Measurements from ENCODE around the gene MT1B. TPM values are rescaled to one million over a fixed set of nuclear protein-coding genes. Genes with fewer than 3 reads are reported as not detected.

MT1B gene
- polyA plus RNA-seq, 1 donor from 2014 or later, result not detected

DNA sequence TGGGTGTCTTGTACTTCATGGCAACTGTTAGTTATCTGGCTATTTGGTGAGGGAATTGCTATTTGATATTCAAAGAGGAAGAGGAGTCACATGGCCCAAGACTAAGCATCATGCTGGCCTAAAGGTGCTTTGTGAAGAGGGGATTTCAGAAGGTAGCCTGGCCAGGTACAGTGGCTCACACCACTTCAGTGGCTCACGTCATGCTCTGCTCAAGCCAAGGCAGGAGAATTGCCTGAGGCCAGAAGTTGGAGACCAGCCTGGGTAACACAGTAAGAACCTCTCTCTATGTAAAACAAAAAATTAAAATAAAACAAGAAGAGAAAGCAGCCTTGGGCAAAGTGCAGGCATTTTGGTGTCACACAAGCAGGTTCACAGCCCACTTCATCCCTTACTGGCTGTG, 6.4 kb upstream of the MT1B start:
- H3K9me2 ChIP-seq (ENCODE audit: insufficient read depth, low read length), result no peaks in the 10 kb centered on the region
- H3K36me3 ChIP-seq (ENCODE audit: insufficient read depth, low read length), result no peaks in the 10 kb centered on the region
- H3F3A ChIP-seq (ENCODE audit: insufficient read depth, low read length, poor library complexity, severe bottlenecking), result no peaks in the 10 kb centered on the region
- no peaks in the 10 kb centered on the region for H4K20me1 ChIP-seq (ENCODE audit: insufficient read depth)
- TF ChIP-seq POLR2AphosphoS5 (IDR thresholded peaks at IDR 0.05), result no peak
- TF ChIP-seq MXI1 (conservative IDR thresholded peaks at IDR 0.05; ENCODE audit: poor library complexity, severe bottlenecking), result no peak
- no peak for TF ChIP-seq SMC3 (conservative IDR thresholded peaks at IDR 0.05; ENCODE audit: poor library complexity)
- TF ChIP-seq, protein P1, sequence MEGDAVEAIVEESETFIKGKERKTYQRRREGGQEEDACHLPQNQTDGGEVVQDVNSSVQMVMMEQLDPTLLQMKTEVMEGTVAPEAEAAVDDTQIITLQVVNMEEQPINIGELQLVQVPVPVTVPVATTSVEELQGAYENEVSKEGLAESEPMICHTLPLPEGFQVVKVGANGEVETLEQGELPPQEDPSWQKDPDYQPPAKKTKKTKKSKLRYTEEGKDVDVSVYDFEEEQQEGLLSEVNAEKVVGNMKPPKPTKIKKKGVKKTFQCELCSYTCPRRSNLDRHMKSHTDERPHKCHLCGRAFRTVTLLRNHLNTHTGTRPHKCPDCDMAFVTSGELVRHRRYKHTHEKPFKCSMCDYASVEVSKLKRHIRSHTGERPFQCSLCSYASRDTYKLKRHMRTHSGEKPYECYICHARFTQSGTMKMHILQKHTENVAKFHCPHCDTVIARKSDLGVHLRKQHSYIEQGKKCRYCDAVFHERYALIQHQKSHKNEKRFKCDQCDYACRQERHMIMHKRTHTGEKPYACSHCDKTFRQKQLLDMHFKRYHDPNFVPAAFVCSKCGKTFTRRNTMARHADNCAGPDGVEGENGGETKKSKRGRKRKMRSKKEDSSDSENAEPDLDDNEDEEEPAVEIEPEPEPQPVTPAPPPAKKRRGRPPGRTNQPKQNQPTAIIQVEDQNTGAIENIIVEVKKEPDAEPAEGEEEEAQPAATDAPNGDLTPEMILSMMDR (IDR thresholded peaks at IDR 0.05; ENCODE audit: poor library complexity, severe bottlenecking), result no peak
- TF ChIP-seq, protein P2, sequence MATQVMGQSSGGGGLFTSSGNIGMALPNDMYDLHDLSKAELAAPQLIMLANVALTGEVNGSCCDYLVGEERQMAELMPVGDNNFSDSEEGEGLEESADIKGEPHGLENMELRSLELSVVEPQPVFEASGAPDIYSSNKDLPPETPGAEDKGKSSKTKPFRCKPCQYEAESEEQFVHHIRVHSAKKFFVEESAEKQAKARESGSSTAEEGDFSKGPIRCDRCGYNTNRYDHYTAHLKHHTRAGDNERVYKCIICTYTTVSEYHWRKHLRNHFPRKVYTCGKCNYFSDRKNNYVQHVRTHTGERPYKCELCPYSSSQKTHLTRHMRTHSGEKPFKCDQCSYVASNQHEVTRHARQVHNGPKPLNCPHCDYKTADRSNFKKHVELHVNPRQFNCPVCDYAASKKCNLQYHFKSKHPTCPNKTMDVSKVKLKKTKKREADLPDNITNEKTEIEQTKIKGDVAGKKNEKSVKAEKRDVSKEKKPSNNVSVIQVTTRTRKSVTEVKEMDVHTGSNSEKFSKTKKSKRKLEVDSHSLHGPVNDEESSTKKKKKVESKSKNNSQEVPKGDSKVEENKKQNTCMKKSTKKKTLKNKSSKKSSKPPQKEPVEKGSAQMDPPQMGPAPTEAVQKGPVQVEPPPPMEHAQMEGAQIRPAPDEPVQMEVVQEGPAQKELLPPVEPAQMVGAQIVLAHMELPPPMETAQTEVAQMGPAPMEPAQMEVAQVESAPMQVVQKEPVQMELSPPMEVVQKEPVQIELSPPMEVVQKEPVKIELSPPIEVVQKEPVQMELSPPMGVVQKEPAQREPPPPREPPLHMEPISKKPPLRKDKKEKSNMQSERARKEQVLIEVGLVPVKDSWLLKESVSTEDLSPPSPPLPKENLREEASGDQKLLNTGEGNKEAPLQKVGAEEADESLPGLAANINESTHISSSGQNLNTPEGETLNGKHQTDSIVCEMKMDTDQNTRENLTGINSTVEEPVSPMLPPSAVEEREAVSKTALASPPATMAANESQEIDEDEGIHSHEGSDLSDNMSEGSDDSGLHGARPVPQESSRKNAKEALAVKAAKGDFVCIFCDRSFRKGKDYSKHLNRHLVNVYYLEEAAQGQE (IDR thresholded peaks at IDR 0.05; ENCODE audit: borderline replicate concordance), result no peak
- H3K4me3 ChIP-seq (ENCODE audit: low read length), result no peak overlapping the region
- H3K9ac ChIP-seq (ENCODE audit: low read length), result no peak overlapping the region
- no peak overlapping the region for H3K4me2 ChIP-seq (ENCODE audit: low read length)
- H3K79me2 ChIP-seq (replicated peaks; ENCODE audit: insufficient read depth, low read length), result no peaks in the 10 kb centered on the region
- H2AFZ ChIP-seq (ENCODE audit: low read depth, low read length), result no peak overlapping the region
- H3K27me3 ChIP-seq (ENCODE audit: insufficient read depth, low read depth, low read length), result peaks cover 91% of the 10 kb centered on the region
- H3K9me3 ChIP-seq (ENCODE audit: low read length), result no peaks in the 10 kb centered on the region
- H3K27ac ChIP-seq (ENCODE audit: low read length), result no peak overlapping the region

DNA sequence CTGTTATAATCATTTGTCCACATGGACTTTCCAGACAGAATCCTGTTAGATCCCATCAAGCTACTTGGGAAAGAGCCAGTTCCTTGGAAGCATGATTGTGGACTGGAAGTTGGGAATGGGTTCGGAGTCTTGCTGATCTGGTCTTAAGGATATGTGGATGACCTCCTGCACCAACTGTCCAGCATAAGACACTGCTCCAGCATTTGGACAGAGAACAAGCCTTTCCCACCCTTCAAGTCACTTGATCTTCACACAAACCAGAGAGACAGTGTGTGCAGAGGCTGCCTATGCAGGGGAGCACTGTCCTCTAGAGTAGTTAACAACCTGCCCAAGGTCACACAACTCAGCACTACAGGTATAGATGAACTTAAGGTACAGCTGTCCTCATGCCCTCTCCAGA, 5.8 kb upstream of the MT1B start:
- H3K9me2 ChIP-seq (ENCODE audit: insufficient read depth, low read length), result no peaks in the 10 kb centered on the region
- H3K4me3 ChIP-seq (ENCODE audit: low read length), result no peak overlapping the region
- no peaks in the 10 kb centered on the region for H3F3A ChIP-seq (ENCODE audit: insufficient read depth, low read length, poor library complexity, severe bottlenecking)
- no peaks in the 10 kb centered on the region for H4K20me1 ChIP-seq (ENCODE audit: insufficient read depth)
- no peak overlapping the region for H2AFZ ChIP-seq (ENCODE audit: low read depth, low read length)
- TF ChIP-seq EZH2 (IDR thresholded peaks at IDR 0.05; ENCODE audit: borderline replicate concordance, insufficient read depth, low read length, poor library complexity, severe bottlenecking) (no peak), TAF1 (IDR thresholded peaks at IDR 0.05; ENCODE audit: low read depth) (no peak), EP300 (conservative IDR thresholded peaks at IDR 0.05; ENCODE audit: poor library complexity, severe bottlenecking) (no peak), RAD21 (conservative IDR thresholded peaks at IDR 0.05) (no peak), POLR2AphosphoS5 (IDR thresholded peaks at IDR 0.05) (no peak), MXI1 (conservative IDR thresholded peaks at IDR 0.05; ENCODE audit: poor library complexity, severe bottlenecking) (no peak), SMC3 (conservative IDR thresholded peaks at IDR 0.05; ENCODE audit: poor library complexity) (no peak)
- TF ChIP-seq, protein P1 (IDR thresholded peaks at IDR 0.05; ENCODE audit: poor library complexity, severe bottlenecking), result no peak
- TF ChIP-seq, protein P2 (IDR thresholded peaks at IDR 0.05; ENCODE audit: borderline replicate concordance), result no peak
- no peaks in the 10 kb centered on the region for H3K36me3 ChIP-seq (ENCODE audit: insufficient read depth, low read length)
- peaks cover 86% of the 10 kb centered on the region for H3K27me3 ChIP-seq (ENCODE audit: insufficient read depth, low read depth, low read length)
- H3K9me3 ChIP-seq (ENCODE audit: low read length), result no peaks in the 10 kb centered on the region
- H3K27ac ChIP-seq (ENCODE audit: low read length), result no peak overlapping the region
- no peak overlapping the region for H3K9ac ChIP-seq (ENCODE audit: low read length)
- no peak overlapping the region for H3K4me2 ChIP-seq (ENCODE audit: low read length)
- H3K79me2 ChIP-seq (replicated peaks; ENCODE audit: insufficient read depth, low read length), result no peaks in the 10 kb centered on the region
